Testis (tissue), 2 donors: ENCODE data around the gene DDA1.

Experiments
- POLR2A ChIP-seq: fragments of 450-650 bp; IDR thresholded peaks from one replicate; pipeline ENCODE4 v1.6.1; 2017; ENCODE audit warnings: antibody characterized with exemption, mild to moderate bottlenecking, moderate library complexity
- TF ChIP-seq, protein P1 (sequence below), 3 experiments: fragments of 450-650 bp in 2 of 3; fragments of 200-600 bp in 1 of 3; sonication (generic) in 1 of 3; IDR thresholded peaks; one replicate each; pipeline ENCODE4 v1.5.1; 2016 to 2019; ENCODE audit warnings: antibody characterized with exemption in 3 of 3, mild to moderate bottlenecking in 2 of 3, moderate library complexity in 1 of 3

DNA sequence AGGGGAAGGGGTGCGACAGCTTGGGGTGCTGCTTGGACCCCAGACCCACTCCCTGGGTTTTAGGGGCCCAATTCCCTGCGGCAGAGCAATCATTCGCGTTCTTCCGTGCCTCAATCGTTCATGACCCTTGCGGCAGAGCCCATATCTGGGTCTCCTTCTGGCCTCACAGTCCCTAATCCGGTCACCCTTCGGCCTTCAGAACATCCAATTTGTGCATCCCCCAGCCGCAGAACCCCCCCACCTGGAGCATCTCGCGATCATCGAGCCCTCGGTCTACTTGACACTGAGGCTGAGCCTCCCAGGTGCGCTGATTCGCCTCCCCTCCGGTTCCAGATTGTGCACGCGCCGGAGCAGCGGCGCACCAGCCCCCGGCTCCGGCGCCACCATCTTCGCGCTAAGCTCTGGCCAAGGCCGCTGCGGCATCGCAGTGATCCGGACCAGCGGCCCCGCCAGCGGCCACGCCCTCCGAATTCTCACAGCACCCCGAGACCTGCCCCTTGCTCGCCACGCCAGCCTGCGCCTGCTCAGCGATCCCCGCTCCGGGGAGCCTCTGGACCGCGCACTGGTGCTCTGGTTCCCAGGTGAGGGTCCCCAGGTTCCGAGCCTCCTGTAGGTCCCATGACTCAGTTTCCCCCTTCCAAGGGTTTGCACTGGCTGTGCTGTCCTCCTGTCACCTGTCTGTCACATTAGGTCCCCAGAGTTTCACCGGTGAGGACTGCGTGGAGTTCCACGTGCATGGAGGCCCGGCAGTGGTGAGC, 28.5 kb downstream of the DDA1 start:
- TF ChIP-seq, protein P1, sequence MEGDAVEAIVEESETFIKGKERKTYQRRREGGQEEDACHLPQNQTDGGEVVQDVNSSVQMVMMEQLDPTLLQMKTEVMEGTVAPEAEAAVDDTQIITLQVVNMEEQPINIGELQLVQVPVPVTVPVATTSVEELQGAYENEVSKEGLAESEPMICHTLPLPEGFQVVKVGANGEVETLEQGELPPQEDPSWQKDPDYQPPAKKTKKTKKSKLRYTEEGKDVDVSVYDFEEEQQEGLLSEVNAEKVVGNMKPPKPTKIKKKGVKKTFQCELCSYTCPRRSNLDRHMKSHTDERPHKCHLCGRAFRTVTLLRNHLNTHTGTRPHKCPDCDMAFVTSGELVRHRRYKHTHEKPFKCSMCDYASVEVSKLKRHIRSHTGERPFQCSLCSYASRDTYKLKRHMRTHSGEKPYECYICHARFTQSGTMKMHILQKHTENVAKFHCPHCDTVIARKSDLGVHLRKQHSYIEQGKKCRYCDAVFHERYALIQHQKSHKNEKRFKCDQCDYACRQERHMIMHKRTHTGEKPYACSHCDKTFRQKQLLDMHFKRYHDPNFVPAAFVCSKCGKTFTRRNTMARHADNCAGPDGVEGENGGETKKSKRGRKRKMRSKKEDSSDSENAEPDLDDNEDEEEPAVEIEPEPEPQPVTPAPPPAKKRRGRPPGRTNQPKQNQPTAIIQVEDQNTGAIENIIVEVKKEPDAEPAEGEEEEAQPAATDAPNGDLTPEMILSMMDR (IDR thresholded peaks at IDR 0.05), result no peak
- TF ChIP-seq POLR2A, result no peak
